Adrenal gland (tissue), 5 donors: ENCODE measurements around the gene DCUN1D2.

Experiments
- POLR2A ChIP-seq, 2 donors: fragments of 450-650 bp; IDR thresholded peaks; one replicate each; pipeline ENCODE4 v1.6.1; 2017; ENCODE audit warnings: antibody characterized with exemption in 2 of 2, mild to moderate bottlenecking in 2 of 2, moderate library complexity in 1 of 2
- TF ChIP-seq, protein P1 (sequence below), 6 experiments: fragments of 450-650 bp in 4 of 6; fragments of 200-600 bp in 2 of 6; sonication (generic) in 1 of 6; IDR thresholded peaks; 1 replicate in 5 of 6; 2 replicates in 1 of 6; pipeline versions ENCODE4 v1.5.1 to v1.8.0; 2016 to 2021; ENCODE audit warnings: antibody characterized with exemption in 6 of 6, mild to moderate bottlenecking in 2 of 6, moderate library complexity in 1 of 6
- donor health status: DM: no; HTN: no; CAD: no.

DNA sequence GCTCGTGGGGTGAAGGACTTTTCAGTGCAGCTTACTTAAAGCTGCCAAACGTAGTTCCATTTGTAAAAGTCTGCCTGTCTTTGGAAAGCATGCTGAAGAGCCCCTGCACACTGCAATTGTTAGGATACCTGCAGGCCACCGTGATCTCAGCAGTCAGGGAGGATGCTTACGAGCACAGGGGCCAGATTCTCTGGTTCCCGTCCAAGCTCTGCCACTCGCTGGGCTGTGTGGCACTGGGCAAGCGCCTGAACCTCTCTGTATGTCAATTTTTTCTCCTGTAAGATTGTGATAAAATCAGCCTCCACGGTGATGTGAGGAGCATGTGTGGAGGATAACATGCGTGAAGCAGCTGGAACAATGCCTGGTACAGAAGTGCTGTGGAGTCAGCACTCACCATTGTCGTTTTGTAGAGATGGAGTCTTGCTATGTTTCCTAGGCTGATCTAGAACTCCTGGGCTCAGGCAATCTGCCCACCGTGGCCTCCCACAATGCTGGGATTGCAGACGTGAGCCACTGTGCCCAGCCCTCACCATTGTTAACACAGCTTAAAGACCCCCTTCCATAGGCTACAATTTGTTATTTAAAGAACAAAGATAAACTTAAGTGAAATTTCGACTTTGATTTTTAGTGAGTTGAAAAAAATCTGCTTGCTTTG is 40.7 kb downstream of the DCUN1D2 start:
- TF ChIP-seq, protein P1, sequence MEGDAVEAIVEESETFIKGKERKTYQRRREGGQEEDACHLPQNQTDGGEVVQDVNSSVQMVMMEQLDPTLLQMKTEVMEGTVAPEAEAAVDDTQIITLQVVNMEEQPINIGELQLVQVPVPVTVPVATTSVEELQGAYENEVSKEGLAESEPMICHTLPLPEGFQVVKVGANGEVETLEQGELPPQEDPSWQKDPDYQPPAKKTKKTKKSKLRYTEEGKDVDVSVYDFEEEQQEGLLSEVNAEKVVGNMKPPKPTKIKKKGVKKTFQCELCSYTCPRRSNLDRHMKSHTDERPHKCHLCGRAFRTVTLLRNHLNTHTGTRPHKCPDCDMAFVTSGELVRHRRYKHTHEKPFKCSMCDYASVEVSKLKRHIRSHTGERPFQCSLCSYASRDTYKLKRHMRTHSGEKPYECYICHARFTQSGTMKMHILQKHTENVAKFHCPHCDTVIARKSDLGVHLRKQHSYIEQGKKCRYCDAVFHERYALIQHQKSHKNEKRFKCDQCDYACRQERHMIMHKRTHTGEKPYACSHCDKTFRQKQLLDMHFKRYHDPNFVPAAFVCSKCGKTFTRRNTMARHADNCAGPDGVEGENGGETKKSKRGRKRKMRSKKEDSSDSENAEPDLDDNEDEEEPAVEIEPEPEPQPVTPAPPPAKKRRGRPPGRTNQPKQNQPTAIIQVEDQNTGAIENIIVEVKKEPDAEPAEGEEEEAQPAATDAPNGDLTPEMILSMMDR (IDR thresholded peaks at IDR 0.05), result no peak
- TF ChIP-seq POLR2A (IDR thresholded peaks at IDR 0.05), result no peak
